GM12874 (cell line): ENCODE results near the gene ALDH3B1.

ENCODE experiments used
- CTCF ChIP-seq: IDR thresholded peaks from 2 replicates; pipeline ENCODE4 v1.5.1; 2011; ENCODE audit warnings: low read depth, mild to moderate bottlenecking, control low read depth, low read length, moderate library complexity; ENCODE audit not compliant: insufficient read depth

ALDH3B1 gene

GRCh38 chr11:68036717-68037239, 26.7 kb downstream of the ALDH3B1 start:
- TF ChIP-seq CTCF, result no peak

GRCh38 chr11:68037411-68038225, 27.5 kb downstream of the ALDH3B1 start:
- TF ChIP-seq CTCF, result no peak

- TF ChIP-seq CTCF, result no peak
Observed at GRCh38 chr11:68038226-68038717, 28.1 kb downstream of the ALDH3B1 start.

GRCh38 chr11:68038718-68039525, 28.8 kb downstream of the ALDH3B1 start, which contains the start of gene TCIRG1:
Gene TCIRG1 (plus strand): TSS chr11:68039025. CDS start chr11:68041272, 2,247 bp downstream.
- TF ChIP-seq CTCF, result no peak

- 0 out of 2 replicates have a peak, but pooled peaks have one; percentile 2 for TF ChIP-seq CTCF
Observed at GRCh38 chr11:68039526-68040086, 29.5 kb downstream of the ALDH3B1 start.

GRCh38 chr11:68040101-68040956, 30.2 kb downstream of the ALDH3B1 start:
- no peak for TF ChIP-seq CTCF
